ENCODE data around the gene CAPN9.
"Not testable (repeated sequence)": the region's sequence is repeated elsewhere in the genome, so short reads cannot be mapped to it uniquely, and the experiment has no call there.

Gene CAPN9

DNA sequence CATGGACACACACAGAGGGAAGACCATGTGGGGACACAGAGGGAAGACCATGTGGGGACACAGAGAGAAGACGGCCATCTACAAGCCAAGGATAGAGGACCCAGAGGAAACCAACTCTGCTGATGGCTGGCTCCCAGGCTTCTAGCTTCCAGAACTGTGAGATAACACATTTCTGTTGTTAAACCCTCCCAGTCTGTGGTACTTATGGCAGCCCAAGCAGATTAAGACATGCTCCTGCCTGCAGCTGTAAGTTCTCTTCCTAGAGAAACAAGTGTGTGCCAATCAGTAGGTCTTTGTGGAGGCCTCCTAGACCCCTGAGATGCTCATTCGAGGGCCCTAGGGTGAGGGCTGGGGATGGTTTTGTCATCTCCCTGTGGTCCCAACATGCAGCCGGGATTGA, 35.9 kb upstream of the CAPN9 start:
- no peak for DNase-seq

DNA sequence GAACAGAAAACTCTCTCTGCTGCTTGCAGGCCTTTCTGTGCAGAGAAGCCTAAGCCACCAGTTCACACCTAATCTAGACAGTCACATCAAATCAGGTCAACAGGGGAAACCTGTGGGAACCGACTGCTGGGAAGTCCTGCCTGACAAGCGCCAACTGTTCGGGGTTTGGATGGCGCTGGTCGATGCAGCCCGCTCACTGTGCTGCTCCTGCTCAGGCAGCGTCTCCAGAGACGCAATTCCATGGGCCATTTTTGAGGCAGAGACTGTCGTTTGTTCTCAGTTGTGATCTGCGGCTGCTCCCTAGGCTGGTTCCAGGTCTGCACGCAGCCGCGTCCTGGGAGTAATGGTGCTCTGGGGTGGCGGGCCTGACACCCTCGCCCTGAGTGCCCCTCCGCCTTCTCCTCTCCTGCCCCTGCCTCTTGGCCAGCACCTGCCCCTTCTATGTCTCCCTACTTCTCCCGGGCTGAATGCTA, 34.7 kb upstream of the CAPN9 start:
- DNase-seq: no peak

DNA sequence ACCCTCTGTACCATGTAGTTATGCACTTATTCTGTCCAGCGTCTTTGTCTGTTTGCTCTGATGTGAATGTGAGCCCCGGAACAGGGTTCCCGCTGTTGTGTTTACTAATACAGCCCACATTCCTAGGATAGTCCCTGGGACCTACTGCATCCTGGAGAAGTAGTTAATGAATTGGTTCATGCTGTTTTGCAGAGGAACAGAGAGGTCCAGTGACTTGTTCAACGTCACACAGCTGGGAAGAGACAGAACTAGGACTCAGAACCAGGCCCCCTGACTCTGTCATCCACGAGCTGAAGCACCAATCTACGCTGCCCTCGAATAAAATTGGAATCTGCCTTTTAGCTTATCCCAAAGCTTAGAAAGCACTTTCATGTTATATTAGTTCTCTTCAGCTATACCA, 34.0 kb upstream of the CAPN9 start:
- DNase-seq: no peak

- DNase-seq: no peak
Measured at GRCh38 chr1:230713547-230713914, 33.7 kb upstream of the CAPN9 start.

- DNase-seq: no peak
Measured at GRCh38 chr1:230713915-230714764, 33.0 kb upstream of the CAPN9 start, which contains the start of gene AGT. AGT (minus strand) TSS chr1:230714122; CDS start chr1:230710823, 3,299 bp downstream.

DNA sequence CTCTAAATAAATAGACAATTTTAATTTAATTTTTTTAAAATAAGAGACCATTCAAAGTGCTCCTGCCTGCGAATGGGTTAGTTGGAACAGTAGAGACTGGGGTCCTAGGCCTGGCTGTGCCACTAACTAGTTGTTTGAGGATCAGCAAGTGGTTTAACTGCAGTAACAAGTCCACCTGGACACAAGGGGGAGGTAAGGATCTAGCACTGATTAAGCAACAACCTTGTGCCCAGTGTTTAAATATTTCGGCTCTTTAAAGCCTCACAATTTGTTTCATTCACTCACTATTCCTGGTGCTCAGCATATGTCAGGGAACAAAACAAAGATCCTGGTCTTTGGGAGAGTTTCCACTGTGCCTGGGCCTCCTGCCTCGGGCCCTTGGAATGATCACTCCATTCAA, 31.7 kb upstream of the CAPN9 start:
- no peak for DNase-seq

DNA sequence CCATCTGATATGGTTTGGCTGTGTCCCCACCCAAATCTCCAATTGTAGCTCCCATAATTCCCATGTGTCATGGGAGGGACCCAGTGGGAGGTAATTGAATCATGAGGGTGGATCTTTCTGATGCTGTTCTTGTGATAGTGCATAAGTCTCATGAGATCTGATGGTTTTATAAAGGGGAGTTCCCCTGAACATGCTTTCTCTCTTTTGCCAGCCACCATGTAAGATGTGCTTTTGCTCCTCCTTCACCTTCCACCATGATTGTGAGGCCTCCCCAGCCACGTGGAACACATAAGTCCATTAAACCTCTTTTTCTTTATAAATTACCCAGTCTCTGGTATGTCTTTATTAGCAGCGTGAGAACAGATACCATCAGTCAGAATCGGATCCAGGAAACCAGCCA, 30.7 kb upstream of the CAPN9 start:
- not testable (repeated sequence) for DNase-seq

GRCh38 chr1:230717251-230717650, 29.9 kb upstream of the CAPN9 start:
- DNase-seq: no peak

- not testable (repeated sequence) for DNase-seq
Measured at GRCh38 chr1:230721849-230722522, 25.2 kb upstream of the CAPN9 start.

GRCh38 chr1:230725256-230726012, 21.8 kb upstream of the CAPN9 start:
- DNase-seq: no peak

DNA sequence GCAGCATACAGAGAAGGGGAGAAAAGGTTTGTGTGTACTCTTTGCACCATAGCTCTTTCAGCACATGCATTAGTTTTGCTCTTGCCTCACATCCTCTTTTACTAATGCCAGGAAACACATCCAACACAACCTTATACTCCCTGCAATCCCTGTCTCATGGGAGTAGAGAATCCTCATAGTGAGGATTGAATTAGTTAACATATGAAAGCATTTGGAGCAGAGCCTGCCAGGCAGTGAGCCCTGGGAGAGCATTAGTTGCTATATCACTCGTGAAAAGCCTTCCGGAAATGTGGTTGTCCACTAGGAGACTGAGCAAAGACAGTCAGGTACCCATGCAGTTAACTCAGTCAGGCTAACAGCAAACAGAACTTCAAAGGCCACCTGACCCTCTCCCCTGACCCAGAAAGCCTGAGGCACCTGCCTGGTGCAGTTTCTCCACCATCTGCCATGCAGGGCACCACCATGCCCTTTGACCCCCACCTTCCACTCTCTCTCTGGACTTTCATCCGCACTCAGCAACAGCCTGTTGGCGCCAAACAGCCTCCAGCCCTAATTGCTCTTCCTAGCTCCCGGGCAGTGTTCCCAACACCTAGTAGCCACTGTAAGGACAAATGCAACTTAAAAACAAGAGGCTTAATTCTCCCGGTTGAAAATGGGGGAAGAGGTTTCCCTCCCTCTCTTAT, 18.3 kb upstream of the CAPN9 start:
- DNase-seq: no peak

- no peak for DNase-seq
Measured at GRCh38 chr1:230730977-230731376, 16.2 kb upstream of the CAPN9 start.

DNA sequence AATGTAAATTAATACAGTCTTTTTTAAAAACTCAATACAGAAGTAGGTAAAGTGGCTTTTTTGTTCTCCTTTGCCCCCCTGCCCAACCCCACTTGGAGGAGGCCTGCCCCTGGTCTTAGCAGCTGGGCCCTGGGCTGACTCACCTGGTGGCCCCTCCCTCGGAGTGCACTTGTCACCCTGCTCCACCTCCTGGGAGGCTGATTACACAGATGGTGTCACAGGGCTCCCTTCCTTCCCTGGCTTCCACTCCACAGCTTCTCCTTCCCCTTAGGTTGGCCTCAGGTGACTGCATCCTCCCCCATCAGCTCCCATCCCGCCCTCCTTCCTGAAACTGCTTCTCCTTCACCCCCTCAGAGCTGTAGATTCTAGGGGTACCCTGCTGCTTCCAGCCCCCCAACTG, 11.7 kb upstream of the CAPN9 start:
- no peak for DNase-seq

DNA sequence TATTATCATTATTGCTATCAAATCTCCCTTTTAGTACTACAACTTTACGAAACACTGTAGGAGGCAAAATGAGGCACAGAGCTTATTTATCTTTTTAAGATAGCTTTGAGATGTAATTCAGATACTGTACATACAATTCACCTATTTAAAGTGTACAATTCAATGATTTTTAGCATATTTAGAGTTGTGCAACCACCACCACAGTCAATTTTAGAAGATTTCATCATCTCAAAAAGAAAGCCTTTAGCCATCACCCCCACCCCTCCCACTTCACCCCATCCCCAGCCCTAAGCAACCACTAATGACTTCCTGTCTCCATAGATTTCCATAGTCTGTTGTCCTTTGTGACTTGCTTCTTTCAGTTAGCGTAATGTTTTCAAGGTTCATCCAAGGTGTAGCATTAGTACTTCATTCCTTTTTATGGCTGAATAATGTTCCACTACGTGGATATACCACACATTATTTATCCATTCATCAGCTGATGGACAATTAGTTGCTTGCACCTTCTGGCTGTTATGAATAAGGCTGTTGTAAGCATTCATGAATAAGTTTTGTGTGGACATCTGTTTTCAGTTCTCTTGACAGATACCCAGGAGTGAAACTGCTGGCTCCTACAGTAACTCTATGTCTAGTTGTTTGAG, 9.4 kb upstream of the CAPN9 start:
- DNase-seq: no peak

GRCh38 chr1:230739564-230740290, 7.5 kb upstream of the CAPN9 start:
- DNase-seq: no peak

DNA sequence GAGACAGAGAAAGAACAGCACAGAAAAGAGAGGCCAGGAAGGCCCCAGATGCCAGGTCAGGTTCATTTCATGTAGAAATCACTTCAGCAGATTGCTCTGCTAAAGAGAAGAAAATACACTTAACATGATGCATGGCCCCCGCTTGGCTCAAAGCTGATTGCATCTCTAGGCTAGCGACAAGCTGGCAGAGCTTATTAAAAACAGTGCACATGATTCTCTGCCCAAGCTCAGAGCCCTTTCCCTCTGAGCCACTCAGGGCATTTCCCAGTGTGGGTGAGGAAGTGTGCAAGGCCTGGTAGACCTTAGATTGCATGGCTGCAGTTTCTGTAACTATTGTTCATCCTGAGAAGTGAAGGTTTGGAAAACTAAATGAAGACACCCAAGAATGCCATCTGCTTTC, 3.3 kb upstream of the CAPN9 start:
- no peak for DNase-seq

DNA sequence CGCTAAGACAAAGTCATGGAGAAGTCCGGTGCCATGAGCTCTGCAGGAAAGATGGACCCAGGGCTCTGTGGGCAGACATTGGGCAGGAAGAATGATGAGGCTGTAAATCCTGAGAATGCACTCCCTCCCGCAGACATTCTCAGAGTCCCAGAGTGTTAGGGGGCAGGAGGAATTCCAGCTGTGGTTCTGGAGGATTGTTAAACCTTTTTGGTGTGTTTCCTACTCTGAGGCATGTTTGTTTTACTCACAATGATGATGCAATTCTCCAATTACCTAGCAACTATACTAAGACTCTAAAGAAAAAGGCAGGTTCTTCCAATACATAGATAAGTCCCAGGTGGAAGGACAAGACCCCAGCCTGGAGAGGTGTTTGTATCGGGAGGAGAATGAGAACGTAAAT, 2.8 kb upstream of the CAPN9 start:
- no peak for DNase-seq

GRCh38 chr1:230745071-230745470, 2.1 kb upstream of the CAPN9 start:
- no peak for DNase-seq

DNA sequence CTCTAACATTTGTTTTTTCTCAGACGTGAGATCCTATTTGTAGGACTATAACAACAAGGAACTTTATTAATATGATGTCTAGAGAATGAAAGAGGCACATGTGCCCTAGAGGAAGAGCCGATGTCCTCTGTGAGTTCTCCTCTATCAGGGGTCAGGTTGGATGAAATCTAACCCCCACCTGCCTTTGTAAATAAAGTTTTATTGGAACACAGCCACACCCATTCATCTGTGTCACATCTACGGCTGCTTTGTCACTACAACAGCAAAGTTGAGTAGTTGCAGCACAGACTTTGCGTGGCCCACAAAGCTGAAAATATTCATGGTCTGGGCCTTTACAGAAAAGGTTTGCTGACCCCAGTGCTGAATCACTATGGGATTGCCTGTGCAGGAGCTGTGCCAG, 571 bp upstream of the CAPN9 start:
- no peak for DNase-seq

- no peak for DNase-seq
Measured at GRCh38 chr1:230747890-230748800, 957 bp downstream of the CAPN9 start.

- no peak for DNase-seq
Measured at GRCh38 chr1:230749150-230749549, 2.0 kb downstream of the CAPN9 start.

Measured in CD4-positive, alpha-beta T cell treated with Interleukin-12 subunit alpha and Interleukin-12 subunit beta, for 1 hour (primary cell).